ENCODE data around the gene PODNL1. TPM values are rescaled to one million over a fixed set of nuclear protein-coding genes. Genes with fewer than 3 reads are reported as not detected.
A peak's percentile ranks its signal among the peaks of the same experiment; 100 is the strongest.

Gene PODNL1
- total and polyA plus RNA-seq, 2 experiments from 2014 or later = 0.24 TPM; not detected in 1

- no peak for TF ChIP-seq POLR2AphosphoS5 (IDR thresholded peaks at IDR 0.05; ENCODE audit: low read depth)
- TF ChIP-seq CTCF (conservative IDR thresholded peaks at IDR 0.05; ENCODE audit: low read depth in 2 of 2) = no peak
- TF ChIP-seq CREB1 (CRISPR knock-in tag; IDR thresholded peaks at IDR 0.05; ENCODE audit: low read depth) = no peak
- no peak for TF ChIP-seq NANOG (IDR thresholded peaks at IDR 0.05; ENCODE audit: borderline replicate concordance)
- TF ChIP-seq STAT1 (IDR thresholded peaks at IDR 0.05; ENCODE audit: unreplicated experiment) = no peak
These were observed 56.4 kb downstream of the PODNL1 start (continued) for GRCh38 chr19:13881692-13882418.

- H2AFZ ChIP-seq = peak overlapping the region; percentile 52; the same call in 1 of the 2 replicates
- H3K9me3 Mint-ChIP-seq = no peaks in the 10 kb centered on the region
- no peaks in the 10 kb centered on the region for H3K9me2 ChIP-seq (ENCODE audit: insufficient read depth)
- H3K4me2 ChIP-seq = peak overlapping the region; percentile 80
- DNase-seq (ENCODE audit: low spot score) = peak; percentile 80
- H3K36me3 Mint-ChIP-seq (ENCODE audit: low read depth) = no peaks in the 10 kb centered on the region
- peak overlapping the region; percentile 17; the same call in 2 of the 3 replicates for H3K4me3 Mint-ChIP-seq
- H3K27ac Mint-ChIP-seq = peak overlapping the region; percentile 78
- ATAC-seq = peak; percentile 62
- peak overlapping the region; percentile 87; the same call in 1 of the 2 replicates for H3K27ac ChIP-seq (ENCODE audit: low read depth)
- H3K36me3 ChIP-seq (ENCODE audit: insufficient read depth) = no peaks in the 10 kb centered on the region
- H4K20me1 ChIP-seq (replicated peaks; ENCODE audit: insufficient read depth) = no peaks in the 10 kb centered on the region
- peaks cover 8% of the 10 kb centered on the region for H3F3A ChIP-seq (replicated peaks; ENCODE audit: low read depth)
- 0 out of 4 replicates have a peak, but pooled peaks of 1 of the 2 experiments have one; percentile 13 for TF ChIP-seq CTCF (conservative IDR thresholded peaks at IDR 0.05; ENCODE audit: low read depth in 2 of 2)
- TF ChIP-seq CREB1 (CRISPR knock-in tag; IDR thresholded peaks at IDR 0.05; ENCODE audit: low read depth) = no peak
- peaks cover 15% of the 10 kb centered on the region for H3K27me3 ChIP-seq (ENCODE audit: insufficient read depth)
- peak overlapping the region; percentile 50; the same call in 1 of the 2 replicates for H3K4me3 ChIP-seq
- H3K4me1 ChIP-seq (ENCODE audit: insufficient read depth) = peaks cover 19% of the 10 kb centered on the region
- peaks cover 6% of the 10 kb centered on the region for H3K27me3 Mint-ChIP-seq (ENCODE audit: insufficient read depth, low read depth, poor library complexity)
- peaks cover 26% of the 10 kb centered on the region for H3K4me1 Mint-ChIP-seq
- no peaks in the 10 kb centered on the region for H3K79me2 ChIP-seq (replicated peaks; ENCODE audit: insufficient read depth)
These were observed 56.9 kb downstream of the PODNL1 start for GRCh38 chr19:13881251-13881691.

Other genes starting within 250 kb of the PODNL1 start
- gene MRI1, start 173.9 kb downstream of the PODNL1 start, total RNA-seq (2014; rRNA removed; shearing (Covaris generic)) = 44.5 and 46.5 TPM in 2 replicates
- 12.3 and 13.5 TPM in 2 replicates for gene MRI1, start 173.9 kb downstream of the PODNL1 start, polyA plus RNA-seq (2016; fragmentation: Nextera tagmentation; extraction: Ambion mirVana)
- gene C19orf53, start 164.0 kb downstream of the PODNL1 start, total RNA-seq (2014; rRNA removed; shearing (Covaris generic)) = 104 and 118 TPM in 2 replicates
- gene C19orf53, start 164.0 kb downstream of the PODNL1 start, polyA plus RNA-seq (2016; fragmentation: Nextera tagmentation; extraction: Ambion mirVana) = 401 and 463 TPM in 2 replicates
- gene ZSWIM4, start 143.0 kb downstream of the PODNL1 start, total RNA-seq (2014; rRNA removed; shearing (Covaris generic)) = 37.9 and 42.3 TPM in 2 replicates
- 5.4 and 6.1 TPM in 2 replicates for gene ZSWIM4, start 143.0 kb downstream of the PODNL1 start, polyA plus RNA-seq (2016; fragmentation: Nextera tagmentation; extraction: Ambion mirVana)
- not detected in 2 replicates for gene NANOS3, start 61.3 kb downstream of the PODNL1 start, total RNA-seq (2014; rRNA removed; shearing (Covaris generic))
- gene NANOS3, start 61.3 kb downstream of the PODNL1 start, polyA plus RNA-seq (2016; fragmentation: Nextera tagmentation; extraction: Ambion mirVana) = not detected in 2 replicates
- gene BRME1, start 32.3 kb downstream of the PODNL1 start, total RNA-seq (2014; rRNA removed; shearing (Covaris generic)) = 3.7 and 4.0 TPM in 2 replicates
- 3.9 and 4.7 TPM in 2 replicates for gene BRME1, start 32.3 kb downstream of the PODNL1 start, polyA plus RNA-seq (2016; fragmentation: Nextera tagmentation; extraction: Ambion mirVana)
- 27.3 and 39.7 TPM in 2 replicates for gene CC2D1A, start 32.2 kb downstream of the PODNL1 start, total RNA-seq (2014; rRNA removed; shearing (Covaris generic))
- gene CC2D1A, start 32.2 kb downstream of the PODNL1 start, polyA plus RNA-seq (2016; fragmentation: Nextera tagmentation; extraction: Ambion mirVana) = 21.7 and 23.1 TPM in 2 replicates
- gene DCAF15, start 14.1 kb upstream of the PODNL1 start, total RNA-seq (2014; rRNA removed; shearing (Covaris generic)) = 74.8 and 81.3 TPM in 2 replicates
- 39.5 and 41.6 TPM in 2 replicates for gene DCAF15, start 14.1 kb upstream of the PODNL1 start, polyA plus RNA-seq (2016; fragmentation: Nextera tagmentation; extraction: Ambion mirVana)
- 10.1 and 11.8 TPM in 2 replicates for gene RFX1, start 67.9 kb upstream of the PODNL1 start, total RNA-seq (2014; rRNA removed; shearing (Covaris generic))
- 8.9 and 9.4 TPM in 2 replicates for gene RFX1, start 67.9 kb upstream of the PODNL1 start, polyA plus RNA-seq (2016; fragmentation: Nextera tagmentation; extraction: Ambion mirVana)
- gene RLN3, start 89.7 kb upstream of the PODNL1 start, total RNA-seq (2014; rRNA removed; shearing (Covaris generic)) = not detected in 2 replicates
- gene RLN3, start 89.7 kb upstream of the PODNL1 start, polyA plus RNA-seq (2016; fragmentation: Nextera tagmentation; extraction: Ambion mirVana) = not detected in 2 replicates
- 11.4 and 12.8 TPM in 2 replicates for gene IL27RA, start 93.3 kb upstream of the PODNL1 start, total RNA-seq (2014; rRNA removed; shearing (Covaris generic))
- gene IL27RA, start 93.3 kb upstream of the PODNL1 start, polyA plus RNA-seq (2016; fragmentation: Nextera tagmentation; extraction: Ambion mirVana) = 7.7 and 8.3 TPM in 2 replicates
- gene PALM3, start 123.7 kb upstream of the PODNL1 start, total RNA-seq (2014; rRNA removed; shearing (Covaris generic)) = 40.2 and 45.8 TPM in 2 replicates
- 16.6 and 19.6 TPM in 2 replicates for gene PALM3, start 123.7 kb upstream of the PODNL1 start, polyA plus RNA-seq (2016; fragmentation: Nextera tagmentation; extraction: Ambion mirVana)
- gene MISP3, start 134.4 kb upstream of the PODNL1 start, total RNA-seq (2014; rRNA removed; shearing (Covaris generic)) = 1.9 and 7.8 TPM in 2 replicates
- gene MISP3, start 134.4 kb upstream of the PODNL1 start, polyA plus RNA-seq (2016; fragmentation: Nextera tagmentation; extraction: Ambion mirVana) = 2.4 and 2.7 TPM in 2 replicates
- not detected in 2 replicates for gene C19orf67, start 147.4 kb upstream of the PODNL1 start, total RNA-seq (2014; rRNA removed; shearing (Covaris generic))
- 0.40 TPM in 1 of 2 replicates, not detected in the other for gene C19orf67, start 147.4 kb upstream of the PODNL1 start, polyA plus RNA-seq (2016; fragmentation: Nextera tagmentation; extraction: Ambion mirVana)
- gene SAMD1, start 152.3 kb upstream of the PODNL1 start, total RNA-seq (2014; rRNA removed; shearing (Covaris generic)) = 67.1 and 69.0 TPM in 2 replicates
- gene SAMD1, start 152.3 kb upstream of the PODNL1 start, polyA plus RNA-seq (2016; fragmentation: Nextera tagmentation; extraction: Ambion mirVana) = 32.2 and 38.1 TPM in 2 replicates
- 25.7 and 31.3 TPM in 2 replicates for gene PRKACA, start 179.3 kb upstream of the PODNL1 start, total RNA-seq (2014; rRNA removed; shearing (Covaris generic))
- gene PRKACA, start 179.3 kb upstream of the PODNL1 start, polyA plus RNA-seq (2016; fragmentation: Nextera tagmentation; extraction: Ambion mirVana) = 12.3 and 13.0 TPM in 2 replicates
- gene ASF1B, start 198.2 kb upstream of the PODNL1 start, total RNA-seq (2014; rRNA removed; shearing (Covaris generic)) = 33.3 and 37.1 TPM in 2 replicates
- gene ASF1B, start 198.2 kb upstream of the PODNL1 start, polyA plus RNA-seq (2016; fragmentation: Nextera tagmentation; extraction: Ambion mirVana) = 33.8 and 36.9 TPM in 2 replicates